ENCODE measurements around the gene LDLRAD3.

Gene LDLRAD3

DNA sequence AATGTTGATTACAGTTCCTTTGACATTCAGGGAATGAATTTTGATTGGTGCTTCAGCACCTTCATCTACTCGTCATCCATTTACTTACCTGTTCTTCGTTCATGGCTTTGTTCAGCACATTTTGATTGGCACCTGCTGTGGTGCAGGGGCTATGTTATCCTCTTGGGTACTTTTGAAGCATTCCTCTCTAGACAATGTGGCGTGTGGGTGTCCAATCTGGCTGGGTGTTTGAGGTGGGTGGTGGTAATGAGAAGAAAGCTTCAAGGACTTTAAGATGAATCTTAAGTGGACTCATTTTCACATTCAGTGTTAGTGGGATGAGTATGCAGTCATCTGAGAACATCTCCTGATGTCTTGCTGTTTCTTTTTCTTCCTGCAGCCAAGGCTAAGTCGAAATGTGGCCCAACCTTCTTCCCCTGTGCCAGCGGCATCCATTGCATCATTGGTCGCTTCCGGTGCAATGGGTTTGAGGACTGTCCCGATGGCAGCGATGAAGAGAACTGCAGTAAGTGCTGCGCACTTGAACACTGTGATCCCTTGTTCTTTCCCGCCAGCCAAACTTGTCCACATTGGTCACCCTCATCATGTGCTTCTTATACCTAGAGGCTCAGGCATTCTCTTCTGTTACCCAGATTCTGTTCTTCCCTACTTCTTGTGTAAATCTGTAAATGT is 137.5 kb downstream of the LDLRAD3 start:
- DNase-seq = no peak

DNA sequence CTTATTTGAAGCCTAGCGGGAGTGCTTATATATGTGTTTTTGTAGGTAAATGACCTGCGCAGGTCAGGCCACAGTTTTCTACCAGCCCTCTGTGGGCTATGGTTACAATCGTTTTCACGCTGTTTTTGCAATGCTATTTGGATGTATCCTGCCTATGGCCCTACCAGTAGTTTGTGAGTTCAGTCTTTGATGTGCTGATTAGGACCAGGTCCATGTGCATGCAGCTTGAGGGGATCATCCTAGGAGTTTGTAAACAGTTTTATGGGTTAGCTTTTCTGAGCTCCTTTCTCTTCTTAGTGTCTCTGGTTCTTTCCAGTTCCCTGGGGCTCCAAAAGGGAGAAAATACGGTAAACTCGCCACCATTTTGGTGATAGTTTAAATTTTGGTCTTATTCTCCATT is 142.5 kb downstream of the LDLRAD3 start:
- DNase-seq = no peak

- DNase-seq = no peak
These were observed 144.6 kb downstream of the LDLRAD3 start for GRCh38 chr11:36088266-36088972.

- DNase-seq = no peak
These were observed 146.1 kb downstream of the LDLRAD3 start for GRCh38 chr11:36089920-36090319.

DNA sequence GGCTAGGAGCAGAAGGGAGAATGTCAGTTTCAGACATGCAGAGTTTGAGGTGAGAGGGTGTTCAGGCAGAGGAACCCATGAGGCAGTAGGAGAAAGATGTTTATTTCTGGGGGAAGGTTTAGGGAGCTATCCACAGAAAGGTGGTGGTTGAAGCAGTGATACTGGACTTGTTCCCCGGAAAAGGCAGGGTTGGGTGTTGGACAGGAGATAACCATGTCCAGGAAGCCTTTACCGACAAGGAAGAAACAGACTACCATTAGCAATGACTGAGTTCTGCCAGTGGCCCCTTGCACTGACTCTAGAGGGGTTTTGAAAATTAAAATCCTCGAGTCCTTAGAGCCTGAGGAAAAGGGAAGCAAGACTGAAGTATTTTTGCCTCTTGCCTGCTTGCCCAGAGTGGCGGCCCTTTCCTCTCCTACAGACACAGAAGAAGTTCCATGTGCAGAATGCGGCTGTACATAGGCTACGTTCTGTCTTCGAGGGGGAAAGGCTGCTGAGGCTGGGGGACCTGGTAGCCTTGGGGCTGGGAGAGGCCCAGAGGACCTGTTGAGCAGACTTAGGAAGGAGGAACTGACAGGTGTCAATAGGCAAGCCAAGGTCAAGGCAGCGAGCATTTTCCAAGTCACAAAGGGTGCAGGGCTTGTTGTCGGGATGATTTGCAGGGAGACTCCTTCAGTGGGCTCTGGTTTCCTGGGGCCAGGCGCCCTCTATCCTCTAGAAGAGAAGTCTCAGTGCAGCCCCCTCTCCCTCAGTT is 146.7 kb downstream of the LDLRAD3 start:
- no peak for DNase-seq

DNA sequence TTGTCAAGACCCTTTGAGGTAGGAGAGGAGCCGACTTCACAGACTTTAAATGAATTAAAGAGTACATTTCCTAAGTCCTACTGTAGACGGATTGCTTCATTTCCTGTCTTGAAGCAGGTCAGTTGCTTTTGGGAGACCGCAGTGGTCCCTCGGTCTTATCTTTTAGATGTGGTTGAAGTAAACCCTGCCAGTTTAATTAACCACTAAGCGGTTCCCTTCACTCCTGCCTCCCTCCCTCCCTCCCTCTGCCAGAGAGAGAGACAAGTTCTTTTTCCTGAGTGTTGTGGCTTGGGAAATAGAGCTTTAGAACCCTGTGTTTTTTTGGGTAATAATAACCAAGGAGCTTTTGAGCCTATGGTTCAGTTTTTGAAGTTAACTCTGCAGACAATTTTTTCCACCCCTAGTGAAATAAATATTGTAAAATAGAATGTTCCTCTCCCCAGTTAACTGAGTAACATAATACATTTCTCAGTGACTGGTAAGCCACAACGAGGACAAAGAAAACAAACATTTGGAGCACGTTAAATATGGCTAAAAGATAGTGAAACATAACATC is 147.5 kb downstream of the LDLRAD3 start:
- DNase-seq = no peak

GRCh38 chr11:36092314-36093030 is 148.6 kb downstream of the LDLRAD3 start:
- DNase-seq = no peak

DNA sequence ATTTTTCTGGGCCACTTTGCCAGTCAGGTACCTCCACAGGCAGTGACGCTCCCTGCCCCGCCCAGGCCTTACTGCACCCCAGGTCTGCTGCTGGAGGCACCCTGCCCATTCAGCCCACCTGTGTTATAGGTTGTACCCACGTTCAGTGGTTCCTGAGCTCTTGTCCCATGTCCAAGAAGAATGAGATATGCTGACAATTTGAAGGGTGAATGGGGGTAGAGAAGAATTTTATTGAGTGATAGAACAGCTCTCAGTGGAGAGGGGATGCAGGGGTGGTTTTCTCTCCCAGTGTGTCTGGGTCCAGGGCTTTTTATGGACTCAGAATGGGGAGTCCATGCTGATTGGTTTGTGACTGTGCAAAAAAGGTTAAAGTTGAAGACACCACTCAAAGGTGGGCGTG is 149.7 kb downstream of the LDLRAD3 start:
- DNase-seq = no peak

DNA sequence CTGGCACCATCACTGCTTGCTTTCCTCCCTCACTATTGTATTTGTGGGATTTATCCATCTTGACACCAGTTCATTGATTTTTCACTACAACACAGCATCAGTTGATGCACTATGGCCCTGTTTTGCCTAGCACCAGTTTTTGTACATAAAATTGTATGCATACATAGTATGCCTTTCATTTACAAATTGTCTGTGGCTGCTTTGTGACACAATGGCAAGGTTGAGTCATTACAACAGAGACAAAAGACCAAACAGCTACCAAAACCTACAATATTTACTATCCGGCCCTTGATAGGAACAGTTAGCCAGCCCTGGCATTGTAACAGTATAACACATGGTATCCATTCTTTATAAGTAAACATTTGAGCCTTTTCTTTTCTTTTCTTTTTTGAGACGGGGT is 150.3 kb downstream of the LDLRAD3 start:
- no peak for DNase-seq

- no peak for DNase-seq
These were observed 151.9 kb downstream of the LDLRAD3 start for GRCh38 chr11:36095716-36096115.

DNA sequence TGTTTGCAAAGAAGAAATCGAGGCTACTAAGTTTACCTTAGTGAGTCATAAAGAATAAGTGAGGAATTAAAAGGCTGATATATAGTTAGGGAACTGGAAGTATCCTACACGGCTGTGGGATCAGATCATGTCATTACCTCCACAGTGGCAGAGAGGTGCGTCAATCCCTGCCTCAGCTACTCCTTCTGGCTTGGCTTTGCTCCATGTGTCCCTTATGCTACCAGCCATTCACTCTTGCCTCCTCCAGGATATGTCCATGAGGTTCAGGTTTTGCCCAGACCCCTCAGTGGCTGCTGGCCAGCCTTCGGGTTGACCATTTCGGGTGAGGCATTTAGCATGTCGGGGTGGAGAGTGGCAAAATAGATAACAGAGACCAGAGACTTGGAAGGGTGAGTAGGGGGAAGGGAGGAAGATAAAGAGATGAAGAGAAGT is 153.4 kb downstream of the LDLRAD3 start:
- no peak for DNase-seq

DNA sequence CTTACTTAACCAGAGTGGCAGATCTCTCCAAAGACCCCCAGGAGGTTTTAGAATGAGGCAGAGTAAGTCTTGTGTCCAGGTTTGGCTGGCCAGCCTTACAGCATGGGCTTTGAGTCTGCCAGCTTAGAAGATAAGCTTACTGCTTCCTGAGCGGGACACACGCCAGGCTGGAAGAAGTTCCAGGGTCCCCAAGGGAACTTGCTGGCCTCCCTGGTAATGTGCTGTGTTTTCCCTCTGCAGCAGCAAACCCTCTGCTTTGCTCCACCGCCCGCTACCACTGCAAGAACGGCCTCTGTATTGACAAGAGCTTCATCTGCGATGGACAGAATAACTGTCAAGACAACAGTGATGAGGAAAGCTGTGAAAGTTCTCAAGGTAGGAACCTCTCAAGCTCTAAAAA is 154.2 kb downstream of the LDLRAD3 start:
- DNase-seq = no peak

- DNase-seq = no peak
These were observed 155.1 kb downstream of the LDLRAD3 start for GRCh38 chr11:36098853-36099375.

- DNase-seq = no peak
These were observed 157.6 kb downstream of the LDLRAD3 start for GRCh38 chr11:36101466-36101865.

- DNase-seq = no peak
These were observed 159.0 kb downstream of the LDLRAD3 start for GRCh38 chr11:36102868-36103267.

GRCh38 chr11:36103933-36104530 is 160.2 kb downstream of the LDLRAD3 start:
- no peak for DNase-seq

DNA sequence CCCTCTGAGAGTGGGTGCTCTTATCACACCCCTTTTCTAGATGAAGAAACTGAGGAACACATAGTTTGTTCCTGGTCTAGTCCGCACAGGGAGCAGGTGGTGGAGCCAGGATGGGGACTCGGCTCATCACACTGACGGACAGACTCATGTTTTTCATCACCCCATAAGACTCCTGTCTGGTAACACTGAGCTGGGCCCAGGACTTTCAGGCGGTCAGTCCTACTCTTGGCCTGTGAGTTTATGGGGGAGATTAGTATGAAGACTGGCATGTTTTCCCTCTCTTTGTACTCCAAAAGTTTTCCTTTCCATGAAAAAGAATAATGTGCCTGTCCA is 160.8 kb downstream of the LDLRAD3 start:
- DNase-seq = no peak

DNA sequence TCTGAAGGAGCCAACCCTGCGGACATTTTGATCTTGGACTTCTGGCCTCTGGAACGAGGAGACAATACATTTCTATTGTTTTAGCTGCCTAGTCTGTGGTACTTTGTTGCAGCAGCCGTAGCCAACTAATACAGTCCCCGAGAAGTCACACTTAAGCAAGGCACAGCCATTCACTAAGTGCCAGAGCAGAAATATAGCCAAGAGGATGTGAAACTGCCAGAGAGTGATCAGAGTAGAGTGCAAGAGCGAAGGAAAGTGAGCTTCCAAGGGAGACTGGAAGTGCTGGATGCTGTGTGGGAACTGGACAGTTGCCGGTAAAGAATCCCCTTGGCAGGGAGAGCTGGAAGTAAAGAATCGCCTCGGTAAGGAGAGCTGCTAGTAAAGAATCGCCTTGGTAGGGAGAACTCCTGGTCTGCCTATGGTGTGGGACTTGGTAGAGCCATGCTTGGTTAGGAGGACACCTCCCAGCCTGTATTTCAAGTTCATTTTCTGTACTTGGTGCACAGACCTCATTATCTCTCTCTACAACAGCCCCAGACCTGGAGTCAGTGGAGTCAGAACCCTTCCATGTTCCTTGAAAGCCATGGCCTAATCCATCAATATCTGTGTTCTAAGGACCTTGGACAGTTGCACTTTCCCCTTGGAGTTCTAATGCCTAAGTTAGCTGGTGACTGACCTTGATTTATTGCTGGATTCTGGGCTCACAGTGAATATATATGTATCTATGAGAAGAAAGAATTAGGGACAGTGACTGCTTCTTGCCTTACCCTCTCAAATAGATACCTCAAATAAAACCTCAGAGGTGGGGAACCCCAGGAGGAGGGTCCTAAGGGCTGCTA is 162.1 kb downstream of the LDLRAD3 start:
- DNase-seq = no peak

DNA sequence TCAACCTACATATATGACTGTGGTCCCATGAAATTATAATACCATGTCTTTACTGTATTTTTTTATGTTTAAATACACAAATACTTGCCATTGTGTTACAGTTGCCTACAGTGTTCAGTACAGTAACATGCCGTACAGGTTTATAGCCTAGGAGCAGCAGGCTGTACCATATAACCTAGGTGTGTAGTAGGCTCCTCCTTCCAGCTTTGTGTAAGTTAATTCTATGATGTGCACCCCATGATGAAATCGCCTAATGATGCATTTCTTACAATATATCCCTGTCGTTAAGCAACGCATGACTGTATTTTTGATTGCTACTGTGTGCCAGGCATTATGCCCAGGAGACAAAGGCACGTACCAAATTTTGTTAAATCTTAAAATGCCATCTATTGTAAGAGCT is 163.7 kb downstream of the LDLRAD3 start:
- no peak for DNase-seq

GRCh38 chr11:36108881-36109589 is 165.2 kb downstream of the LDLRAD3 start:
- DNase-seq = no peak

DNA sequence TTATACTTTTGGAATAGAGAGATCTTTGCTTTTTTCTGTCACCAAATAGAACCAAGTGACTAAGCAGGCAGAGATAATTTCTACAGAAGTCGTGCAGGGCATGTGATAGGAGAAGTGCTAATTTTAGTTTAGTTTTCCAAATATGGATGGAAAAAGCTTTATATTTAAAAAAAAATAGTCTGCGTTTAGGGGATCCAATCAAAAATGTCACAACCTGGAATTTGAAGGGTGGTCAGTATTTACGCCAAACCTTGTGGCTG is 165.7 kb downstream of the LDLRAD3 start:
- DNase-seq = no peak
